ENCODE data around the gene PTPRM.

- TF ChIP-seq CTCF (IDR thresholded peaks at IDR 0.05) (no peak), FOXM1 (IDR thresholded peaks at IDR 0.05; ENCODE audit: low read depth) (no peak), RXRA (IDR thresholded peaks at IDR 0.05; ENCODE audit: borderline replicate concordance, low read depth) (no peak), POLR2AphosphoS5 (IDR thresholded peaks at IDR 0.05; ENCODE audit: low read depth, low read length) (no peak), IRF3 (IDR thresholded peaks at IDR 0.05; ENCODE audit: low read depth, low read length) (no peak), REST (IDR thresholded peaks at IDR 0.05; ENCODE audit: low read depth, low read length) (no peak), RAD21 (IDR thresholded peaks at IDR 0.05; ENCODE audit: low read length) (no peak), EP300 (IDR thresholded peaks at IDR 0.05; ENCODE audit: borderline replicate concordance in 1 of 2, low read depth in 1 of 2, low read length in 1 of 2) (no peak), EZH2phosphoT487 (IDR thresholded peaks at IDR 0.05; ENCODE audit: borderline replicate concordance, low read depth) (no peak), YY1 (IDR thresholded peaks at IDR 0.05; ENCODE audit: low read depth) (no peak), RFX5 (IDR thresholded peaks at IDR 0.05; ENCODE audit: low read length) (no peak), CHD2 (IDR thresholded peaks at IDR 0.05; ENCODE audit: low read length, partially characterized antibody) (no peak)
These were observed 651.1 kb downstream of the PTPRM start for GRCh38 chr18:8218197-8218596.
